Psoas muscle (tissue), 8 donors: ENCODE results near the gene GRID1. TPM values are rescaled to one million over a fixed set of nuclear protein-coding genes. Genes with fewer than 3 reads are reported as not detected.

ENCODE experiments used
- ATAC-seq, 4 donors: fragments of 200-7000 bp; cut with Tn5 transposase; one replicate each; pipeline ENCODE4 v1.9.1; 2020; ENCODE audit warnings: moderate library complexity in 3 of 4, mild to moderate bottlenecking in 2 of 4
- DNase-seq, 2 donors: peaks; one replicate each; pipeline ENCODE4 v3.0.0-alpha.2; 2020
- H3K27ac ChIP-seq: fragments of 200-600 bp; one replicate; pipeline ENCODE4 v1.8.0; 2022
- H3K27me3 ChIP-seq, 3 donors: fragments of 200-600 bp in 1 of 3; one replicate each; pipeline versions ENCODE4 v1.6.1 to v1.8.0; 2013 to 2022; ENCODE audit warnings: low read length in 2 of 3, mild to moderate bottlenecking in 2 of 3, moderate library complexity in 1 of 3; ENCODE audit not compliant: insufficient read depth in 3 of 3
- H3K36me3 ChIP-seq, 2 donors: fragments of 200-600 bp in 1 of 2; one replicate each; pipeline versions ENCODE4 v1.6.1 to v1.8.0; 2013 to 2022; ENCODE audit warnings: low read depth in 1 of 2, mild to moderate bottlenecking in 1 of 2, moderate library complexity in 1 of 2; ENCODE audit not compliant: insufficient read depth in 1 of 2
- H3K4me1 ChIP-seq: fragments of 200-600 bp; one replicate; pipeline ENCODE4 v1.8.0; 2022
- H3K4me3 ChIP-seq: fragments of 200-600 bp; one replicate; pipeline ENCODE4 v1.8.0; 2022; ENCODE audit warnings: mild to moderate bottlenecking
- H3K9me3 ChIP-seq: fragments of 200-600 bp; one replicate; pipeline ENCODE4 v1.8.0; 2022
- CTCF ChIP-seq: fragments of 200-600 bp; IDR thresholded peaks from one replicate; pipeline ENCODE4 v1.8.0; 2022; ENCODE audit warnings: antibody characterized with exemption
- WGBS, 3 donors: extraction: QIAGEN DNeasy Blood & Tissue Kit; methylation state at CpG; one replicate each; pipeline versions ENCODE4 v1.1.6 to v1.1.7; 2013; 5-methylcytosine and 5-hydroxymethylcytosine counted together
- intact Hi-C, 2 donors: fragments of 100-400 bp; cut with DNase I; formaldehyde crosslinking; loops; one replicate each; pipeline versions ENCODE4 v1.11.0 to v1.14.2; 2022
- polyA plus RNA-seq, 3 donors: library from polyadenylated mRNA; stranded (reverse); fragments of 200-250 nt; gene quantifications; one replicate each; pipeline ENCODE4 v1.2.3, GENCODE V29; 2013
- total RNA-seq, 4 donors: library from RNA; stranded (reverse); fragmentation: NEBNext Ultra II Directional in 2 of 4; extraction: Animal tissue kit (Norgen Biotek cat#: 25700) in 2 of 4; gene quantifications; one replicate each; pipeline versions ENCODE4 v1.2.1 to v1.2.4, GENCODE V29; 2021 to 2023
- donor health status: healthy with polysubstance abuse.
- donor health status: DM: no; HTN: no; CAD: no; lungs with moderate emphysema.
- donor health status: Bipolar disorder and iron deficiency.
- donor health status: healthy.
- donor health status: DM: yes; HTN: yes; CAD: no.
- donor health status: DM: no; HTN: no; CAD: no.
- donor health status: DM: no; HTN: no; CAD: no.
- donor health status: DM: yes; HTN: yes; CAD: no.

GRID1 gene
- total and polyA plus RNA-seq, 7 donors = 0.17 to 0.56 (median 0.24) TPM

GRCh38 chr10:86022906-86023305 is 343.7 kb downstream of the GRID1 start:
- WGBS, 3 donors = 95 to 98% (median 98%) methylated on average over 4 of the region's 4 CpGs
- Histone ChIP-seq H3K9me3 (no peaks in the 10 kb centered on the region), H3K27ac (no peak overlapping the region), H3K27me3 (no peaks in the 10 kb centered on the region), H3K4me1 (peaks cover 24% of the 10 kb centered on the region), H3K4me3 (no peak overlapping the region), H3K36me3 (no peaks in the 10 kb centered on the region)
- DNase-seq (no peak), ATAC-seq (no peak)
- intact Hi-C loops = no loop called here
- no peak for TF ChIP-seq CTCF

GRCh38 chr10:86020134-86020533 is 346.5 kb downstream of the GRID1 start:
- Histone ChIP-seq H3K4me3 (no peak overlapping the region), H3K9me3 (no peaks in the 10 kb centered on the region), H3K36me3 (no peaks in the 10 kb centered on the region), H3K4me1 (peaks cover 33% of the 10 kb centered on the region), H3K27me3 (no peaks in the 10 kb centered on the region), H3K27ac (no peak overlapping the region)
- 50 to 64% (median 61%) methylated on average over 5 of the region's 5 CpGs for WGBS, 3 donors
- DNase-seq = no peak
- intact Hi-C loops = no loop called here
- no peak for ATAC-seq
- TF ChIP-seq CTCF = no peak

GRCh38 chr10:86019141-86019540 is 347.5 kb downstream of the GRID1 start:
- TF ChIP-seq CTCF = no peak
- H3K4me3 ChIP-seq = no peak overlapping the region
- H3K4me1 ChIP-seq = peaks cover 23% of the 10 kb centered on the region
- no peak overlapping the region for H3K27ac ChIP-seq
- intact Hi-C loops = no loop called here
- no peaks in the 10 kb centered on the region for H3K27me3 ChIP-seq
- ATAC-seq = no peak
- H3K36me3 ChIP-seq = no peaks in the 10 kb centered on the region
- 87 to 93% (median 92%) methylated on average over 4 of the region's 4 CpGs for WGBS, 3 donors
- H3K9me3 ChIP-seq = no peaks in the 10 kb centered on the region
- DNase-seq = no peak

GRCh38 chr10:86018735-86019058 is 347.9 kb downstream of the GRID1 start:
- no peak for TF ChIP-seq CTCF
- Histone ChIP-seq H3K4me1 (peaks cover 19% of the 10 kb centered on the region), H3K27me3 (no peaks in the 10 kb centered on the region), H3K36me3 (no peaks in the 10 kb centered on the region), H3K9me3 (no peaks in the 10 kb centered on the region), H3K4me3 (no peak overlapping the region), H3K27ac (no peak overlapping the region)
- no peak for ATAC-seq
- DNase-seq = no peak
- WGBS, 3 donors = 88 to 91% (median 89%) methylated on average over 1 of the region's 1 CpG
- intact Hi-C loops = no loop called here
